ENCODE results near the gene ABI3BP. TPM values are rescaled to one million over a fixed set of nuclear protein-coding genes. Genes with fewer than 3 reads are reported as not detected.

The ABI3BP gene
- total RNA-seq (10 to 100 TPM in 2 of 4 donors, 1 to 10 TPM in 2; 6.7 to 23.9 (median 10.4) TPM), polyA plus RNA-seq (1 to 10 TPM; 1.6 to 8.4 (median 2.6) TPM)
- long read RNA-seq, donor 1, result 0 reads
- long read RNA-seq, donor 2, partial matches to known transcripts, result 0 of 1 reads
- long read RNA-seq, donor 2, other reads (novel, unspliced or antisense), result 1 of 1 reads

GRCh38 chr3:100993309-100993708, at the start of gene ABI3BP:
Gene ABI3BP (minus strand): TSS chr3:100993421. CDS start chr3:100993384, 37 bp downstream.
- peak; percentile 73 to 80 for DNase-seq
- intact Hi-C loops (cut with DNase I), result no loop called here
- Histone ChIP-seq H3K36me3 (ENCODE audit: insufficient read depth in 1 of 2, low read depth in 1 of 2) (no peaks in the 10 kb centered on the region), H3K27me3 (ENCODE audit: insufficient read depth in 3 of 3, low read length in 2 of 3) (no peaks in the 10 kb centered on the region), H3K4me3 (peak within 1 kb of the TSS; percentile 50), H3K4me1 (no peaks in the 10 kb centered on the region), H3K27ac (peak within 1 kb of the TSS; percentile 17), H3K9me3 (no peaks in the 10 kb centered on the region)
- ATAC-seq, result peak; percentile 47 to 85 (median 76)
- WGBS, 3 donors, result 5 to 21% (median 8%) methylated on average over 5 of the region's 5 CpGs
- no peak for TF ChIP-seq CTCF (IDR thresholded peaks at IDR 0.05)

GRCh38 chr3:101039285-101039684, 46.1 kb upstream of the ABI3BP start:
- TF ChIP-seq CTCF (IDR thresholded peaks at IDR 0.05), result no peak
- Histone ChIP-seq H3K27me3 (ENCODE audit: insufficient read depth in 3 of 3, low read length in 2 of 3) (no peaks in the 10 kb centered on the region), H3K4me3 (no peak overlapping the region), H3K36me3 (ENCODE audit: insufficient read depth in 1 of 2, low read depth in 1 of 2) (no peaks in the 10 kb centered on the region), H3K4me1 (no peaks in the 10 kb centered on the region), H3K27ac (no peak overlapping the region), H3K9me3 (no peaks in the 10 kb centered on the region)
- 83 to 90% (median 87%) methylated on average over 2 of the region's 2 CpGs for WGBS, 3 donors
- no peak for ATAC-seq
- no peak for DNase-seq
- intact Hi-C loops (cut with DNase I), result loop anchor here in 1 of 2 donors (2.0 kb wide), 1 partner anchor 22 kb away; no protein-coding TSS in a partner anchor

- H3K27ac ChIP-seq, result peak overlapping the region; percentile 1
- H3K36me3 ChIP-seq (ENCODE audit: insufficient read depth in 1 of 2, low read depth in 1 of 2), result no peaks in the 10 kb centered on the region
- no peaks in the 10 kb centered on the region for H3K4me1 ChIP-seq
- H3K9me3 ChIP-seq, result no peaks in the 10 kb centered on the region
- no peak overlapping the region for H3K4me3 ChIP-seq
- intact Hi-C loops (cut with DNase I), result loop anchor here in 1 of 2 donors (2.0 kb wide), 1 partner anchor 22 kb away; no protein-coding TSS in a partner anchor
- DNase-seq (no peak), ATAC-seq (peak in 1 of 4 donors; percentile 32)
- TF ChIP-seq CTCF (IDR thresholded peaks at IDR 0.05), result no peak
- H3K27me3 ChIP-seq (ENCODE audit: insufficient read depth in 3 of 3, low read length in 2 of 3), result no peaks in the 10 kb centered on the region
- 13 to 23% (median 22%) methylated on average over 1 of the region's 1 CpG for WGBS, 3 donors
Observed at GRCh38 chr3:101038880-101039279, 45.7 kb upstream of the ABI3BP start.

GRCh38 chr3:101038393-101038792, 45.2 kb upstream of the ABI3BP start:
- Histone ChIP-seq H3K4me1 (no peaks in the 10 kb centered on the region), H3K4me3 (no peak overlapping the region), H3K36me3 (ENCODE audit: insufficient read depth in 1 of 2, low read depth in 1 of 2) (no peaks in the 10 kb centered on the region), H3K27me3 (ENCODE audit: insufficient read depth in 3 of 3, low read length in 2 of 3) (no peaks in the 10 kb centered on the region), H3K9me3 (no peaks in the 10 kb centered on the region), H3K27ac (peak overlapping the region; percentile 1)
- ATAC-seq (peak in 1 of 4 donors; percentile 22), DNase-seq (no peak)
- intact Hi-C loops (cut with DNase I), result loop anchor here in 1 of 2 donors (2.0 kb wide), 1 partner anchor 22 kb away; no protein-coding TSS in a partner anchor
- TF ChIP-seq CTCF (IDR thresholded peaks at IDR 0.05), result no peak
- WGBS, 3 donors, result 35 to 44% (median 38%) methylated on average over 1 of the region's 1 CpG

Measured in psoas muscle (tissue), 8 donors.